ENCODE results near the gene SLC4A11. TPM values are rescaled to one million over a fixed set of nuclear protein-coding genes. Genes with fewer than 3 reads are reported as not detected.
A peak's percentile ranks its signal among the peaks of the same experiment; 100 is the strongest.

The SLC4A11 gene
- polyA plus RNA-seq, 1 donor from 2014 or later, result 0.19 TPM

GRCh38 chr20:3240776-3241363, 1.9 kb upstream of the SLC4A11 start:
- Histone ChIP-seq H4K20me1 (ENCODE audit: insufficient read depth) (no peaks in the 10 kb centered on the region), H3K79me2 (replicated peaks; ENCODE audit: insufficient read depth, low read length) (no peaks in the 10 kb centered on the region), H3K9me2 (ENCODE audit: insufficient read depth, low read length) (no peaks in the 10 kb centered on the region), H3K36me3 (ENCODE audit: insufficient read depth, low read length) (no peaks in the 10 kb centered on the region), H3K4me2 (ENCODE audit: low read length) (no peak overlapping the region), H3K4me3 (ENCODE audit: low read length) (no peak overlapping the region), H2AFZ (ENCODE audit: low read depth, low read length) (no peak overlapping the region), H3K27me3 (ENCODE audit: insufficient read depth, low read depth, low read length) (peaks cover 63% of the 10 kb centered on the region), H3F3A (ENCODE audit: insufficient read depth, low read length, poor library complexity, severe bottlenecking) (no peaks in the 10 kb centered on the region), H3K9me3 (ENCODE audit: low read length) (peaks cover 7% of the 10 kb centered on the region), H3K9ac (ENCODE audit: low read length) (no peak overlapping the region), H3K27ac (ENCODE audit: low read length) (no peak overlapping the region)
- TF ChIP-seq EZH2 (IDR thresholded peaks at IDR 0.05; ENCODE audit: borderline replicate concordance, insufficient read depth, low read length, poor library complexity, severe bottlenecking), result no peak
- no peak for TF ChIP-seq TAF1 (IDR thresholded peaks at IDR 0.05; ENCODE audit: low read depth)
- TF ChIP-seq EP300 (conservative IDR thresholded peaks at IDR 0.05; ENCODE audit: poor library complexity, severe bottlenecking), result no peak
- TF ChIP-seq RAD21 (conservative IDR thresholded peaks at IDR 0.05), result no peak
- no peak for TF ChIP-seq CTCF (IDR thresholded peaks at IDR 0.05; ENCODE audit: poor library complexity, severe bottlenecking)
- TF ChIP-seq SMC3 (conservative IDR thresholded peaks at IDR 0.05; ENCODE audit: poor library complexity), result no peak
- TF ChIP-seq REST (IDR thresholded peaks at IDR 0.05; ENCODE audit: borderline replicate concordance), result no peak
- no peak for TF ChIP-seq MXI1 (conservative IDR thresholded peaks at IDR 0.05; ENCODE audit: poor library complexity, severe bottlenecking)
- no peak for TF ChIP-seq POLR2AphosphoS5 (IDR thresholded peaks at IDR 0.05)

- no peaks in the 10 kb centered on the region for H4K20me1 ChIP-seq (ENCODE audit: insufficient read depth)
These were observed 1.1 kb upstream of the SLC4A11 start for GRCh38 chr20:3239867-3240775.

More at GRCh38 chr20:3239867-3240775, 1.1 kb upstream of the SLC4A11 start:
- Histone ChIP-seq H3K36me3 (ENCODE audit: insufficient read depth, low read length) (no peaks in the 10 kb centered on the region), H3K9me3 (ENCODE audit: low read length) (peaks cover 7% of the 10 kb centered on the region), H3K27ac (ENCODE audit: low read length) (no peak overlapping the region), H3K4me3 (ENCODE audit: low read length) (peak overlapping the region; percentile 65), H3K27me3 (ENCODE audit: insufficient read depth, low read depth, low read length) (peaks cover 67% of the 10 kb centered on the region), H3K9me2 (ENCODE audit: insufficient read depth, low read length) (no peaks in the 10 kb centered on the region), H2AFZ (ENCODE audit: low read depth, low read length) (no peak overlapping the region), H3K9ac (ENCODE audit: low read length) (no peak overlapping the region), H3K79me2 (replicated peaks; ENCODE audit: insufficient read depth, low read length) (no peaks in the 10 kb centered on the region), H3F3A (ENCODE audit: insufficient read depth, low read length, poor library complexity, severe bottlenecking) (no peaks in the 10 kb centered on the region), H3K4me2 (ENCODE audit: low read length) (no peak overlapping the region)
- TF ChIP-seq EZH2 (IDR thresholded peaks at IDR 0.05; ENCODE audit: borderline replicate concordance, insufficient read depth, low read length, poor library complexity, severe bottlenecking) (peak; percentile 94), POLR2AphosphoS5 (IDR thresholded peaks at IDR 0.05) (no peak)
